ENCODE measurements around the gene TSPAN9. TPM values are rescaled to one million over a fixed set of nuclear protein-coding genes. Genes with fewer than 3 reads are reported as not detected.

The TSPAN9 gene
- total and polyA plus RNA-seq, 4 donors, result 17.4 to 62.9 (median 34.2) TPM

- DNase-seq (ENCODE audit: low spot score), result no peak
- Histone ChIP-seq H3K36me3 (ENCODE audit: control insufficient read depth in 4 of 4, insufficient read depth in 3 of 4, low read depth in 1 of 4, low read length in 3 of 4) (peaks cover 0 to 2% (median 0%) of the 10 kb centered on the region in 4 donors), H3K27ac (ENCODE audit: low read depth in 1 of 2, low read length in 2 of 2) (peak overlapping the region; percentile 39 to 46), H3K9ac (ENCODE audit: low read depth in 1 of 2, low read length in 2 of 2) (no peak overlapping the region), H3K27me3 (ENCODE audit: control insufficient read depth in 4 of 4, insufficient read depth in 4 of 4, low read length in 3 of 4) (no peaks in the 10 kb centered on the region), H3K4me1 (ENCODE audit: control insufficient read depth in 4 of 4, insufficient read depth in 4 of 4, low read length in 3 of 4) (peaks cover 15 to 68% (median 50%) of the 10 kb centered on the region in 4 donors), H3K4me3 (ENCODE audit: low read depth in 1 of 3, low read length in 3 of 3) (no peak overlapping the region), H3K9me3 (ENCODE audit: control insufficient read depth in 4 of 4, low read length in 3 of 4) (no peaks in the 10 kb centered on the region)
- TF ChIP-seq JUND (IDR thresholded peaks at IDR 0.05) (peak in 1 of 2 donors; percentile 27), FOXA1 (IDR thresholded peaks at IDR 0.05) (peak; percentile 23), ZBTB33 (IDR thresholded peaks at IDR 0.05) (peak; percentile 12), RAD21 (IDR thresholded peaks at IDR 0.05) (peak in 1 of 2 donors; percentile 11), FOXA2 (IDR thresholded peaks at IDR 0.05) (peak; percentile 32), NR2F2 (IDR thresholded peaks at IDR 0.05) (peak; percentile 28), EGR1 (IDR thresholded peaks at IDR 0.05; ENCODE audit: low read depth in 2 of 2) (no peak), SP1 (IDR thresholded peaks at IDR 0.05) (peak; percentile 74), RXRA (IDR thresholded peaks at IDR 0.05) (peak; percentile 79 to 89), TAF1 (conservative IDR thresholded peaks at IDR 0.05) (no peak), HNF4A (conservative IDR thresholded peaks at IDR 0.05) (peak; percentile 96 to 97), GABPA (IDR thresholded peaks at IDR 0.05 in 1 of 2, conservative IDR thresholded peaks at IDR 0.05 in 1 of 2) (no peak), ATF3 (IDR thresholded peaks at IDR 0.05) (no peak), HNF4G (IDR thresholded peaks at IDR 0.05) (peak; percentile 82), YY1 (IDR thresholded peaks at IDR 0.05) (peak; percentile 29)
- 75% methylated on average over 17 of the region's 17 CpGs for WGBS
Observed at GRCh38 chr12:3090240-3091037, 13.3 kb downstream of the TSPAN9 start.

GRCh38 chr12:3091038-3091319 lies 13.8 kb downstream of the TSPAN9 start:
- DNase-seq (ENCODE audit: low spot score), result no peak
- peaks cover 15 to 65% (median 46%) of the 10 kb centered on the region in 4 donors for H3K4me1 ChIP-seq (ENCODE audit: control insufficient read depth in 4 of 4, insufficient read depth in 4 of 4, low read length in 3 of 4)
- H3K9me3 ChIP-seq (ENCODE audit: control insufficient read depth in 4 of 4, low read length in 3 of 4), result no peaks in the 10 kb centered on the region
- H3K4me3 ChIP-seq (ENCODE audit: low read depth in 1 of 3, low read length in 3 of 3), result no peak overlapping the region
- H3K27ac ChIP-seq (ENCODE audit: low read depth in 1 of 2, low read length in 2 of 2), result peak overlapping the region; percentile 3 to 46
- 86% methylated on average over 7 of the region's 7 CpGs for WGBS
- no peak overlapping the region for H3K9ac ChIP-seq (ENCODE audit: low read depth in 1 of 2, low read length in 2 of 2)
- TF ChIP-seq EGR1 (IDR thresholded peaks at IDR 0.05; ENCODE audit: low read depth in 2 of 2) (no peak), FOXA1 (IDR thresholded peaks at IDR 0.05) (no peak), ATF3 (IDR thresholded peaks at IDR 0.05) (no peak), HNF4A (conservative IDR thresholded peaks at IDR 0.05) (no peak), SP1 (IDR thresholded peaks at IDR 0.05) (no peak), FOXA2 (IDR thresholded peaks at IDR 0.05) (no peak), YY1 (IDR thresholded peaks at IDR 0.05) (no peak), GABPA (IDR thresholded peaks at IDR 0.05 in 1 of 2, conservative IDR thresholded peaks at IDR 0.05 in 1 of 2) (no peak), HNF4G (IDR thresholded peaks at IDR 0.05) (no peak), ZBTB33 (IDR thresholded peaks at IDR 0.05) (no peak), NR2F2 (IDR thresholded peaks at IDR 0.05) (no peak), CTCF (IDR thresholded peaks at IDR 0.05; ENCODE audit: low read depth, low read length, missing input control) (no peak), REST (IDR thresholded peaks at IDR 0.05) (no peak), TAF1 (conservative IDR thresholded peaks at IDR 0.05) (no peak), RXRA (IDR thresholded peaks at IDR 0.05) (no peak), MAX (IDR thresholded peaks at IDR 0.05) (no peak), JUND (IDR thresholded peaks at IDR 0.05) (no peak), RAD21 (IDR thresholded peaks at IDR 0.05) (no peak)
- peaks cover 0 to 2% (median 0%) of the 10 kb centered on the region in 4 donors for H3K36me3 ChIP-seq (ENCODE audit: control insufficient read depth in 4 of 4, insufficient read depth in 3 of 4, low read depth in 1 of 4, low read length in 3 of 4)
- no peaks in the 10 kb centered on the region for H3K27me3 ChIP-seq (ENCODE audit: control insufficient read depth in 4 of 4, insufficient read depth in 4 of 4, low read length in 3 of 4)

Data from liver (tissue), 9 donors.